NOMO-1 treated with DMSO at 0.1 percent for 48 hours (cell line): Measurements from ENCODE around the gene KANSL1.
A peak's percentile ranks its signal among the peaks of the same experiment; 100 is the strongest.

Experiments used
- DNase-seq: peaks from one replicate; lab custom pipeline; 2025; ENCODE audit not compliant: unreplicated experiment; lab: John Stamatoyannopoulos, UW

The KANSL1 gene

GRCh38 chr17:46167826-46168569 lies 25.2 kb downstream of the KANSL1 start:
- no peak for DNase-seq

- no peak for DNase-seq
Observed at GRCh38 chr17:46167267-46167666, 26.0 kb downstream of the KANSL1 start.

- no peak for DNase-seq
Observed at GRCh38 chr17:46166692-46167249, 26.5 kb downstream of the KANSL1 start.

GRCh38 chr17:46163929-46164594 lies 29.2 kb downstream of the KANSL1 start:
- DNase-seq, result no peak

GRCh38 chr17:46163316-46163715 lies 29.9 kb downstream of the KANSL1 start:
- no peak for DNase-seq

- DNase-seq, result no peak
Observed at GRCh38 chr17:46162866-46163265, 30.4 kb downstream of the KANSL1 start.

- no peak for DNase-seq
Observed at GRCh38 chr17:46160169-46160568, 33.1 kb downstream of the KANSL1 start.

GRCh38 chr17:46159686-46160085 lies 33.5 kb downstream of the KANSL1 start:
- DNase-seq, result no peak

GRCh38 chr17:46158323-46159296 lies 34.6 kb downstream of the KANSL1 start:
- no peak for DNase-seq

GRCh38 chr17:46157443-46158062 lies 35.7 kb downstream of the KANSL1 start:
- no peak for DNase-seq

GRCh38 chr17:46154151-46154816 lies 38.9 kb downstream of the KANSL1 start:
- peak; percentile 22 for DNase-seq

GRCh38 chr17:46152423-46152822 lies 40.8 kb downstream of the KANSL1 start:
- DNase-seq, result no peak

GRCh38 chr17:46151762-46152161 lies 41.5 kb downstream of the KANSL1 start:
- no peak for DNase-seq

GRCh38 chr17:46150216-46150963 lies 42.8 kb downstream of the KANSL1 start:
- DNase-seq, result no peak

GRCh38 chr17:46148247-46148646 lies 45.0 kb downstream of the KANSL1 start:
- DNase-seq, result no peak

- DNase-seq, result no peak
Observed at GRCh38 chr17:46147296-46147695, 45.9 kb downstream of the KANSL1 start.

GRCh38 chr17:46144246-46144645 lies 49.0 kb downstream of the KANSL1 start:
- DNase-seq, result no peak

GRCh38 chr17:46143827-46144236 lies 49.4 kb downstream of the KANSL1 start:
- no peak for DNase-seq

GRCh38 chr17:46141645-46142044 lies 51.6 kb downstream of the KANSL1 start:
- DNase-seq, result peak; percentile 46
